RPMI8226 (cell line): ENCODE data around the gene CFAP99.
A peak's percentile ranks its signal among the peaks of the same experiment; 100 is the strongest.

Experiments
- DNase-seq: peaks from one replicate; pipeline ENCODE4 v3.0.0-alpha.2; 2015

The CFAP99 gene

GRCh38 chr4:2393353-2394270, 25.1 kb upstream of the CFAP99 start:
- no peak for DNase-seq

GRCh38 chr4:2394528-2394927, 24.2 kb upstream of the CFAP99 start:
- no peak for DNase-seq

DNA sequence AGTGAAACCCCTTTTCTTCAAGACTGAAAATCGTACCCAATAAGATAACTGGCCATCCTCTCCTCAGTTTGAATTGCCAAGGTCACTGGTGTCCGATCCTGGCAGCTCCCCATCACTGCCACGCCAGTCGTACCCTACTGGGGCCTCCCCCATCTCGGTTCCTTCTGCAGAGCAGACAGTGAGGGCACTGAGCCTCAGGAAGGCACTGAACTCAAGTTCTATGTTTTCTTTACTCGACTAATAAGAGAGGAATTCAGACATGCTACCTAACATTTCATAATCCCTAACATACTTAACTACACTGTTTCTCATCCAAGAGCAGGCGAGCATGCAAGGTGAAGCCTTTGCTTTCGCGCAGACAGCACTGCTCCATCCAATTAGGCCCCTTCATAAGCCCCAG, 23.7 kb upstream of the CFAP99 start:
- no peak for DNase-seq

DNA sequence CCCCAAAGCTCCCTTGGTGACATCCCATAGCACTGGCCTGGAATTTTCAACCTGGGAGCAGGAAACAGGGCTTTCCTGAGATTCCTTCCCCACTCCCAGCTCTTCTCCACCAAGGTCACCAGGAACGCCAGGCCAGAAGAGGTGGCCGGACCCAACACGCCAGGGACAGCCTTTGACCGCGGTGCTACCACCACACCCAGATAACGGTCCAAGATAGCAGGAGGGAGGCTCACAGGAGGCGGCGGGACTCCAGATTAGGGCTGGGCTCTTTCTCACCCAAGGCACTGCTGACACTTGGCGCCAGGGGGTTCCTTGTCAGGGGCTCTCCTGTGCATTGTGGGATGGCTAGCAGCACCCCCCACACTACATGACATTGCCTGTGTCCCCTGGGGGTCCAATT, 23.2 kb upstream of the CFAP99 start:
- DNase-seq = no peak

- no peak for DNase-seq
Observed at GRCh38 chr4:2396781-2397368, 21.9 kb upstream of the CFAP99 start.

DNA sequence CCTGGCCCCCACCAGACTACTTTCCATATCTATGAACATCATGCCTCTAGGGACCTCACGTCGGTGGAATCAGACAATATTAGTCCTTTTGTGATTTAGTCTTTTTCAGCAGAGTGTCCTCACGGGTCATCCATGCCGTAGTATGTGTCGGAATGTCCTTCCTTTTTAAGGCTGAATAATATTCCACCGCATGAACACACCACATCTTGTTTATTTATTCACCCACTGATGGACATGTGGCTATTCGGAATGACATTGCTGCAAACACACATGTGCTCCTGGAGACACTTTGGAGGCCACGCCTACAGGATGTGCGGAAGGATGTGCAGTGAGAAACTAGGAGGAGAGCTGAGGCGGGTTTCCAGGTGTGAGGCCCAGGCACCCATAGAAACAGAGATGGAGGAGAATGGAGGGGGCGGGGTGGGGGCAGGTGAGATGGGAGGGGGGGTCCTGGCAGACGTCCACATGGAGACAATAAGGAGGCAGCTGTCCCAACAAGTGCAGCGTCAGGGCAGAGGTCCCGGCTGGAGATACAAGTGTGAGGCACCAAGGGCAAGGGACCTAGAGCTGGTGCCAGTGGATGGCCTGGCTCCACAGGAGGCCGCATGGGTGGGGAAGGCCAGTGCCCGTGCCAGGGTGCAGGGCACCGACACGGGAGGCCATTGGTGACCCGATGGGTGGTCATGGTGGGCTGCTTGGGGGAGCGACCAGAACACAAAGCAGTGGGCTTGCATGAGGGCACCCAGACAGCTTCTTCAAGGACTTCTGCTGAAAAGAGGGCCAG, 21.0 kb upstream of the CFAP99 start:
- no peak for DNase-seq

DNA sequence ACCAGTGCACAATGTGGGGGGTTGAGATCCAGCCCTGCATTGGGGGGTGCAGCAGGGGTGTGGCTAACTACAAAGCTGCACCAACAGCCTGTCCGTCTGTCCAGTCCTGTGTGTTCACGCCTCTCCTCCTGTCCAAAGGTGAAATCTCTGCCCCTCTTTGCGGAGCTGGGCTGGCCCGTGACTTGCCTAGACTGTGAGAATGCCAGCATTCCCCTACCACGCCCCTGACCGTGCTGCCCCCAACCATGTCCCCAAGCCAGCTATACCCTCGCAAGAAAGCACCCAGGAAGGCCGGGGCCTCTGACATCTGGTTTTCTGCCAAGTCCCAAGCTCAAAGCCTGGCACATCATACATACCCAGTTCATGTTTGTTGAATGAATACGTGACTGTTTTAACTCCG, 19.5 kb upstream of the CFAP99 start:
- DNase-seq = no peak

GRCh38 chr4:2399631-2400190, 19.0 kb upstream of the CFAP99 start:
- no peak for DNase-seq

DNA sequence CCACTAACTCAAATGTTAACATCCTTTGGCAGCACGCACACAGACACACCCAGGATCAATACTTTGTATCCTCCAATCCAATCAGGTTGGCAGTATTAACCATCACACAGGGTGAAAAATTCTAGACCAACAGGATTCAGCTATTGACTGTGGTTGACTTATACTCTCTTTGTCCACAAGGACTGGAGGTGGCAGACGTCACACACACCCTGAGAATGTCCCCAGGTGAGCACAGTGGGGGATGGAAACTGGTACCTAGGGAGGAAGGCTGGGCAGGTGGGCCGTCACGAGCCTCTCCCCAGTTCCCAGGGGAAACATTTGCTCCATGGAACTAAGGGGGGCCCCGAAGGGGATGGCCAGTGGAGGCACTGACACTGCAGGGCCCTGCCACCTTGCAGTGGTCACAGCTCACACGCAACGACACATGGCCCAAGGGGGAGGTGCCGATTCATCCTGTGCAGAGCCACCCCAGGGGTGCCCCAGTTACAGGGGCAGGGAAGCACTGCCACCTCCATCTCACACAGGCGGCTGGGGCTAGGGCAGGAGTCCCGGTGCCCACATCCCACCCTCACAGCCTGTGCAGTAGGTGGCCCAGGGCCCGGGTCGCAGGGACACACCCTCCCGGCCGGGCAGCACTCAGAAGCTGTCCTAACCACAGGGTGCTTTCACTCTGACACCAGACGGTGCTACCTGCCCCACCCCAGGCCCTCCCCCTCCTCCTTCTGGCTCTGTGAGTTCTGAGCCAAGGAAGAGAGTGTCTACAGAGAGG, 17.7 kb upstream of the CFAP99 start:
- DNase-seq = no peak

- DNase-seq = no peak
Observed at GRCh38 chr4:2401610-2401983, 17.2 kb upstream of the CFAP99 start.

- no peak for DNase-seq
Observed at GRCh38 chr4:2402048-2402842, 16.5 kb upstream of the CFAP99 start.

DNA sequence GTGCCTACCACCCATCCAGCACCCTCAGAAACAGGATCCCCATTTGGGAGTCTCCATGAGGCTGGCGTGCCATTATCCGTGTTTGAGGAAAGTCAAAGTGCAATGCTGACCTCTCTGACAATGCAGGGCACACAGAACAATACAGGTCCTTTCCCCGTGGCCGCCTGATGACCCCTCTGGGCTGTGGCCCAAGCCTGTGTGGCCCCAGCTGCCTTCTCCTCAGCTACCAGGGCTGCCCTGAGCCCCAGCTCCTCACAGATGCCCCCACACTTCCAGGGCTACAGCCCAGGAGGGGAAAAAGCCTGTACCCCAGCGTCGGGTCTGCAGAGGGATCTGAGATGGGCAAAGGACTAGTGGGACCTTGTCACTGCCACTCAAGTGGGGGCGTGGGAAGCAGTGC, 15.8 kb upstream of the CFAP99 start:
- no peak for DNase-seq

GRCh38 chr4:2406406-2406805, 12.3 kb upstream of the CFAP99 start:
- no peak for DNase-seq

DNA sequence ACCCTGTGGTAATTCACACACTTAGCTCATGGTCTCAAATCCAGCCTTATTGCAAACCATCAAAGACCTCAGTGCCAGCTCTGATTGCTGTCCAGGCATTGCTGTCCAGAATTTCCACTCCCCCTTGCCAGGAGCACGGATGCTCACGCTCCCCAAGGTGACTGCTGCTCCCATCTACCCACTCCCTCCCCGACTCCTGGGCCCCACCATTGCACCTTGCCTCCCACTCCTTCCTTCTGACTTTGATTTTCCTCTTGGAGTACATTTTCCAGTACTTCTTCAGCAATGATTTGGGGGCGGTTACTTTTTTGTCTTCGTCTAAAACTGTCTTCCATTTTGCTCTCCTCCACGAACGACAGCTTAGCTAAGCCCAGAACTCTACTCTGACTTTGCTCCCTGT, 11.8 kb upstream of the CFAP99 start:
- DNase-seq = no peak

DNA sequence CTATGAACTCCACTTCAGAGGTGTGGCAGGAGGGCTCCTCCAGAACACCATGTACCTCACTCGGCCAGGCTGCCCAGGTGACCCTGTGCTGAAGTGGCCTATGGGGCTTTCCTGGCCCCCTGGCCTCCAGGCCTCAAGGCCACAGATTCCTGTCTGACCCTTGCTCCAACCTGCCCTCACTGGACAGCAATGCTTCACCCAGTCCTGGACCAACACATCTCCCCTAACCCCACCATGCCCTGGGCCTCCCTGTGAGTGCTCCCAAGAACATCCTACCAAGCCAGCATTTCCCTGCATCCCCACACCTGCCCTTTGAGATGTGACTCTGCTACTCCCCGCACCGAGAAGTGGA, 10.8 kb upstream of the CFAP99 start:
- no peak for DNase-seq

- peak; percentile 6 for DNase-seq
Observed at GRCh38 chr4:2408401-2408958, 10.3 kb upstream of the CFAP99 start.

- DNase-seq = no peak
Observed at GRCh38 chr4:2408976-2409375, 9.8 kb upstream of the CFAP99 start.

DNA sequence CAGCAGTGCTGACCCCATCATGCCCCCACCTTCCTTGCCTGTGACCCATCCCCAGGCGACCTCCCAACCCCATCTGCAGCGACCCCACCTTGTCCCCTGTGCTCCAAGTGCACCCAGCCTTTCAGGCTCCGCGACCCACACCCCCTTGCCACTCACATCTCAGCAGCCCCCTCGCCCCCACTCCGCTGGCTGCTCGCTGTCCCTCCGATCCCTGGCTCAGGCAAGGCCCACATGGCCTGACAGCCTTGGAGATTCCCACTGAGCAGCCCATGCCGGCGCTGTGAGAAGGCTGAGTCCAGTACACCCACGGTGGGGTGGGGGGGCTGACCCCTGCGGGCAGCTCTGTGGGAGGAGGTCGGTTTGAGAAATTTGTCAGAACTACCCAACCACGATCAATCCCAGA, 9.4 kb upstream of the CFAP99 start:
- DNase-seq = no peak

GRCh38 chr4:2411786-2412510, 6.8 kb upstream of the CFAP99 start:
- DNase-seq = peak; percentile 10

GRCh38 chr4:2412534-2412884, 6.2 kb upstream of the CFAP99 start:
- peak; percentile 52 for DNase-seq
